PC-3 (cell line): ENCODE results near the gene APOL6. TPM values are rescaled to one million over a fixed set of nuclear protein-coding genes. Genes with fewer than 3 reads are reported as not detected.

Experiments used
- ATAC-seq: fragments of 200-7000 bp; cut with Tn5 transposase; 2 replicates; pipeline ENCODE4 v1.9.1; 2020; ENCODE audit warnings: mild to moderate bottlenecking, moderate library complexity
- BruUV-seq: library from RNA; stranded (reverse); fragments of 400-500 nt; replicated peaks from 2 replicates; lab custom pipeline; 2021; lab: Mats Ljungman, UMichigan
- CTCF ChIA-PET: fragments of 300-600 bp; sonication (Branson Sonifier 250); formaldehyde crosslinking; loops from one replicate; lab custom pipeline; 2022; ENCODE audit warnings: antibody characterized with exemption; lab: Charles Lee
- POLR2A ChIA-PET: fragments of 300-600 bp; sonication (Branson Sonifier 250); formaldehyde crosslinking; loops from one replicate; lab custom pipeline; 2022; ENCODE audit warnings: antibody characterized with exemption; ENCODE audit not compliant: unreplicated experiment; lab: Charles Lee
- DNase-seq: peaks from one replicate; pipeline ENCODE4 v3.0.0-alpha.2; 2015
- H2AFZ ChIP-seq: fragments of 300-600 bp; sonication (generic); 2 replicates; pipeline ENCODE4 v1.6.0; 2016; ENCODE audit warnings: antibody characterized with exemption, low read length
- H3F3A ChIP-seq: fragments of 300-600 bp; sonication (generic); one replicate; pipeline ENCODE4 v1.6.0; 2017; ENCODE audit warnings: antibody characterized with exemption, low read length, control low read depth, mild to moderate bottlenecking; ENCODE audit not compliant: unreplicated experiment
- H3K27ac ChIP-seq: fragments of 300-600 bp; sonication (generic); 2 replicates; pipeline ENCODE4 v1.5.1; 2016; ENCODE audit warnings: mild to moderate bottlenecking, low read length
- H3K27me3 ChIP-seq: fragments of 300-600 bp; sonication (generic); 2 replicates; pipeline ENCODE4 v1.6.1; 2016; ENCODE audit warnings: low read length, mixed read lengths
- H3K36me3 ChIP-seq: fragments of 300-600 bp; sonication (generic); 2 replicates; pipeline ENCODE4 v1.6.1; 2016; ENCODE audit warnings: low read depth, mixed run types, low read length, mixed read lengths
- H3K4me1 ChIP-seq: fragments of 300-600 bp; sonication (generic); 2 replicates; pipeline ENCODE4 v1.5.1; 2016; ENCODE audit warnings: low read length; ENCODE audit not compliant: insufficient read depth
- H3K4me2 ChIP-seq: fragments of 300-600 bp; sonication (generic); 2 replicates; pipeline ENCODE4 v1.6.0; 2016; ENCODE audit warnings: low read length
- H3K4me3 ChIP-seq: fragments of 300-600 bp; sonication (generic); 2 replicates; pipeline ENCODE4 v1.5.1; 2016; ENCODE audit warnings: mild to moderate bottlenecking, low read length, mixed read lengths
- H3K79me2 ChIP-seq: fragments of 300-600 bp; sonication (generic); 2 replicates; pipeline ENCODE4 v1.6.1; 2017; ENCODE audit warnings: low read length, mixed read lengths
- H3K9ac ChIP-seq: fragments of 300-600 bp; sonication (generic); 2 replicates; pipeline ENCODE4 v1.6.0; 2016; ENCODE audit warnings: mild to moderate bottlenecking, low read length
- H3K9me2 ChIP-seq: fragments of 300-600 bp; sonication (generic); replicated peaks from 2 replicates; pipeline ENCODE4 v1.6.1; 2016; ENCODE audit warnings: mixed run types, low read length, mixed read lengths
- H3K9me3 ChIP-seq: fragments of 300-600 bp; sonication (generic); 2 replicates; pipeline ENCODE4 v1.6.1; 2016; ENCODE audit warnings: low read length, mixed read lengths
- H4K20me1 ChIP-seq: fragments of 300-600 bp; sonication (generic); 2 replicates; pipeline ENCODE4 v1.6.1; 2016; ENCODE audit warnings: low read length, mixed read lengths
- CTCF ChIP-seq: fragments of 300-600 bp; sonication (generic); conservative IDR thresholded peaks from 2 replicates; pipeline ENCODE4 v1.5.1; 2017; ENCODE audit warnings: antibody characterized with exemption, low read depth, mild to moderate bottlenecking, low read length
- EZH2 ChIP-seq: fragments of 300-600 bp; sonication (generic); IDR thresholded peaks from one replicate; pipeline ENCODE4 v1.6.1; 2017; ENCODE audit warnings: antibody characterized with exemption, mild to moderate bottlenecking, low read length; ENCODE audit not compliant: unreplicated experiment
- EZH2phosphoT487 ChIP-seq: fragments of 300-600 bp; sonication (generic); IDR thresholded peaks from 2 replicates; pipeline ENCODE4 v1.6.1; 2018; ENCODE audit warnings: mild to moderate bottlenecking, antibody characterized with exemption, low read length, borderline replicate concordance
- intact Hi-C: fragments of 100-400 bp; cut with micrococcal nuclease; formaldehyde crosslinking; loops from 2 replicates; pipeline ENCODE4 v1.9.0; 2023
- total RNA-seq: library from RNA; depleted of rRNA; stranded (reverse); fragments of >200 nt; gene quantifications from 2 replicates; pipeline ENCODE4 v1.2.3, GENCODE V29; 2014

The APOL6 gene
- total RNA-seq, 1 experiment from 2014 or later = 8.2 TPM

- TF ChIP-seq EZH2phosphoT487 = no peak
- TF ChIP-seq CTCF = no peak
- no peak overlapping the region for H3K4me3 ChIP-seq
- no peaks in the 10 kb centered on the region for H3K27me3 ChIP-seq
- ChIA-PET CTCF (no interaction called here), POLR2A (no interaction called here)
- intact Hi-C loops = no loop called here
- no peak for ATAC-seq
- no peaks in the 10 kb centered on the region for H3K36me3 ChIP-seq
- no peak overlapping the region for H3K4me2 ChIP-seq
- H2AFZ ChIP-seq = no peak overlapping the region
- no peaks in the 10 kb centered on the region for H3K9me2 ChIP-seq
- H3K9me3 ChIP-seq = no peaks in the 10 kb centered on the region
- no peak overlapping the region for H3K9ac ChIP-seq
- H3K79me2 ChIP-seq = no peaks in the 10 kb centered on the region
- DNase-seq = no peak
- H3F3A ChIP-seq = no peaks in the 10 kb centered on the region
- no peak overlapping the region for H3K27ac ChIP-seq
- peaks cover 45% of the 10 kb centered on the region for H3K4me1 ChIP-seq
- no peaks in the 10 kb centered on the region for H4K20me1 ChIP-seq
- no TSS peak for BruUV-seq
Observed at GRCh38 chr22:35606916-35607315, 41.3 kb upstream of the APOL6 start.

- ChIA-PET CTCF (no interaction called here), POLR2A (no interaction called here)
- Histone ChIP-seq H3K4me1 (peaks cover 34% of the 10 kb centered on the region), H3K27ac (no peak overlapping the region), H2AFZ (no peak overlapping the region), H3K27me3 (no peaks in the 10 kb centered on the region), H3K9me2 (no peaks in the 10 kb centered on the region), H3K79me2 (no peaks in the 10 kb centered on the region), H3K9me3 (no peaks in the 10 kb centered on the region), H3F3A (no peaks in the 10 kb centered on the region), H3K4me2 (no peak overlapping the region), H3K9ac (no peak overlapping the region), H4K20me1 (no peaks in the 10 kb centered on the region), H3K36me3 (no peaks in the 10 kb centered on the region), H3K4me3 (no peak overlapping the region)
- ATAC-seq (no peak), DNase-seq (no peak)
- TF ChIP-seq EZH2 (no peak), EZH2phosphoT487 (no peak), CTCF (no peak)
- intact Hi-C loops = no loop called here
- BruUV-seq = no TSS peak
Observed at GRCh38 chr22:35608088-35608487, 40.2 kb upstream of the APOL6 start.

- POLR2A ChIA-PET = no interaction called here
- Histone ChIP-seq H3K27ac (no peak overlapping the region), H3K9ac (no peak overlapping the region), H3K4me1 (peaks cover 30% of the 10 kb centered on the region), H3K4me2 (no peak overlapping the region), H3K36me3 (no peaks in the 10 kb centered on the region), H2AFZ (no peak overlapping the region), H3K9me2 (no peaks in the 10 kb centered on the region), H3F3A (no peaks in the 10 kb centered on the region), H3K4me3 (no peak overlapping the region), H3K79me2 (no peaks in the 10 kb centered on the region), H4K20me1 (no peaks in the 10 kb centered on the region), H3K9me3 (no peaks in the 10 kb centered on the region), H3K27me3 (no peaks in the 10 kb centered on the region)
- no peak for ATAC-seq
- intact Hi-C loops = no loop called here
- no peak for DNase-seq
- TF ChIP-seq EZH2phosphoT487 = no peak
- TF ChIP-seq CTCF = no peak
- TF ChIP-seq EZH2 = no peak
- CTCF ChIA-PET = no interaction called here
- no TSS peak for BruUV-seq
Observed at GRCh38 chr22:35609261-35609660, 39.0 kb upstream of the APOL6 start.
